ENCODE results near the gene INSIG1. TPM values are rescaled to one million over a fixed set of nuclear protein-coding genes. Genes with fewer than 3 reads are reported as not detected.

INSIG1 gene
- total RNA-seq, 1 donor from 2014 or later = 302 TPM

GRCh38 chr7:155283565-155284194, 14.0 kb upstream of the INSIG1 start:
- Histone ChIP-seq H3K4me3 (ENCODE audit: low read depth, low read length) (no peak overlapping the region), H3K27me3 (ENCODE audit: control insufficient read depth, insufficient read depth, low read length) (peaks cover 2% of the 10 kb centered on the region), H3K36me3 (ENCODE audit: control insufficient read depth, insufficient read depth, low read length) (no peaks in the 10 kb centered on the region)
- TF ChIP-seq, protein P1, sequence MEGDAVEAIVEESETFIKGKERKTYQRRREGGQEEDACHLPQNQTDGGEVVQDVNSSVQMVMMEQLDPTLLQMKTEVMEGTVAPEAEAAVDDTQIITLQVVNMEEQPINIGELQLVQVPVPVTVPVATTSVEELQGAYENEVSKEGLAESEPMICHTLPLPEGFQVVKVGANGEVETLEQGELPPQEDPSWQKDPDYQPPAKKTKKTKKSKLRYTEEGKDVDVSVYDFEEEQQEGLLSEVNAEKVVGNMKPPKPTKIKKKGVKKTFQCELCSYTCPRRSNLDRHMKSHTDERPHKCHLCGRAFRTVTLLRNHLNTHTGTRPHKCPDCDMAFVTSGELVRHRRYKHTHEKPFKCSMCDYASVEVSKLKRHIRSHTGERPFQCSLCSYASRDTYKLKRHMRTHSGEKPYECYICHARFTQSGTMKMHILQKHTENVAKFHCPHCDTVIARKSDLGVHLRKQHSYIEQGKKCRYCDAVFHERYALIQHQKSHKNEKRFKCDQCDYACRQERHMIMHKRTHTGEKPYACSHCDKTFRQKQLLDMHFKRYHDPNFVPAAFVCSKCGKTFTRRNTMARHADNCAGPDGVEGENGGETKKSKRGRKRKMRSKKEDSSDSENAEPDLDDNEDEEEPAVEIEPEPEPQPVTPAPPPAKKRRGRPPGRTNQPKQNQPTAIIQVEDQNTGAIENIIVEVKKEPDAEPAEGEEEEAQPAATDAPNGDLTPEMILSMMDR (IDR thresholded peaks at IDR 0.05; ENCODE audit: insufficient read depth, low read length, poor library complexity, severe bottlenecking) = no peak
- DNase-seq (ENCODE audit: low read depth) = no peak

DNA sequence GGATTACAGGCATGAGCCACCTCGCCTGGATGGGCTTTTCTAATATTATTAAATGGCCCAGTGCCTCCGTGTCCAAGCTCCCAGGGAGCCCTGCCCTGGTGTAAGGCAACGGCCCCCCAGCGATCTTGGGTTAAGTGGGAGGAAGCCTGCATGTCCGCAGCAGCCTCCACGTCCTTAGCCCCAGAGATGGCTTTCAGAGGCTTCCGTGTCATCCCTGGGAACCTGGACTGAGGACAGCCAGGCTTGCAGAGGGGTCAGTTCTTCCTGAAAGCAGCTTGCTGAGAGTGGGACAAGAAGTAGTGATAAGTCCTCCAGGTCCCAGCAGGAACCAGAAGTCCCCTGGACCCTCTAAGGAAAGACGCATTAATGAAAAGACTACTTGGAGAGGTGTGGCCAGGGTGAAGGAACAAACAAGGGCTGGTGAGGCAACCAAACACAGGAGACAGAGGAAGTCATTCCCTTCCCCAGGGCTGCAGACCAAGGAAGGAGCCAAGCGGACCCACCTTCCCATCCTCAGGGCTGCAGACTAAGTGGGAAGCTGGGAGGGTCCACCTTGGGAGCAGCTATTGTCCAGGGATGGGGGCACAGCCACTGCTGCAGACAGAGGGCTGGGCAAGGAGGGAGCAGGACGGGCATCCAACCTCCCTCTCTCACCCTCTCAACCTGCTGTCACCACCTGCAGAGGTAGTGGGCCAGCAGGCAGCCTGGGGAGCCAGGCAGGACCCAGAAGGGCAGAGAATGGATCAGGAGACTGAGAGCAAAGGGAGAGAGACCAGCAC, 13.0 kb upstream of the INSIG1 start:
- TF ChIP-seq, protein P1 (IDR thresholded peaks at IDR 0.05; ENCODE audit: insufficient read depth, low read length, poor library complexity, severe bottlenecking) = no peak
- DNase-seq (ENCODE audit: low read depth) = no peak
- no peak overlapping the region for H3K4me3 ChIP-seq (ENCODE audit: low read depth, low read length)
- H3K27me3 ChIP-seq (ENCODE audit: control insufficient read depth, insufficient read depth, low read length) = peaks cover 2% of the 10 kb centered on the region
- no peaks in the 10 kb centered on the region for H3K36me3 ChIP-seq (ENCODE audit: control insufficient read depth, insufficient read depth, low read length)

- TF ChIP-seq, protein P1 (IDR thresholded peaks at IDR 0.05; ENCODE audit: insufficient read depth, low read length, poor library complexity, severe bottlenecking) = no peak
- H3K36me3 ChIP-seq (ENCODE audit: control insufficient read depth, insufficient read depth, low read length) = no peaks in the 10 kb centered on the region
- no peak for DNase-seq (ENCODE audit: low read depth)
- H3K27me3 ChIP-seq (ENCODE audit: control insufficient read depth, insufficient read depth, low read length) = peaks cover 2% of the 10 kb centered on the region
- no peak overlapping the region for H3K4me3 ChIP-seq (ENCODE audit: low read depth, low read length)
Observed at GRCh38 chr7:155285423-155285822, 12.3 kb upstream of the INSIG1 start.

DNA sequence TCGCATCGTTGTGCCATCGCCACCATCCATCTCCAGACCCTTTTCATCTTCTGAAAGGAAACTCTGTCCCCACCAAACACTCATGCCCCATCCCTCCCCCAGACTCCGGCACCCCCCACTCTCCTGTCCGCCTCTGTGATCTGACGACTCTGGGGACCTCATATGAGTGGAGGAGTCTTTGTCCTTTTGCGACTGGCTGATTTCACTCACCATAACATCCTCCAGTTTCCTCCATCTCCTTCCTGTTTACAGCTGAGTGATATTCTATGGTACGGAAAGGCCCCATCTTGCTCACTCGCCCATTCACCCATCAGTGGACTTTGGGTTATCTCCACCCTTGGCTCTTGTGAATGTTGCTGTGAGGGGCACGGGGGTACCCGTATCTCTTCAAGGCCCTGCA, 11.8 kb upstream of the INSIG1 start:
- TF ChIP-seq, protein P1 (IDR thresholded peaks at IDR 0.05; ENCODE audit: insufficient read depth, low read length, poor library complexity, severe bottlenecking) = no peak
- peaks cover 2% of the 10 kb centered on the region for H3K27me3 ChIP-seq (ENCODE audit: control insufficient read depth, insufficient read depth, low read length)
- no peaks in the 10 kb centered on the region for H3K36me3 ChIP-seq (ENCODE audit: control insufficient read depth, insufficient read depth, low read length)
- DNase-seq (ENCODE audit: low read depth) = no peak
- H3K4me3 ChIP-seq (ENCODE audit: low read depth, low read length) = no peak overlapping the region

GRCh38 chr7:155286686-155287085, 11.0 kb upstream of the INSIG1 start:
- Histone ChIP-seq H3K27me3 (ENCODE audit: control insufficient read depth, insufficient read depth, low read length) (peaks cover 2% of the 10 kb centered on the region), H3K4me3 (ENCODE audit: low read depth, low read length) (no peak overlapping the region), H3K36me3 (ENCODE audit: control insufficient read depth, insufficient read depth, low read length) (no peaks in the 10 kb centered on the region)
- TF ChIP-seq, protein P1 (IDR thresholded peaks at IDR 0.05; ENCODE audit: insufficient read depth, low read length, poor library complexity, severe bottlenecking) = no peak
- DNase-seq (ENCODE audit: low read depth) = no peak
